Nephron progenitor cell (in vitro differentiated cells): ENCODE measurements around the gene PDIA3.
A peak's percentile ranks its signal among the peaks of the same experiment; 100 is the strongest.
"Not testable (repeated sequence)": the region's sequence is repeated elsewhere in the genome, so short reads cannot be mapped to it uniquely, and the experiment has no call there.

Source experiments
- DNase-seq: peaks from one replicate; pipeline ENCODE4 v3.0.0; 2021
- H3K27ac Mint-ChIP-seq: 2 replicates; pipeline ENCODE4 v1.8.0; 2021; ENCODE audit warnings: mild to moderate bottlenecking, moderate library complexity, mixed read lengths
- H3K27me3 Mint-ChIP-seq: 2 replicates; pipeline ENCODE4 v1.8.0; 2021; ENCODE audit warnings: mild to moderate bottlenecking, low read depth, mixed read lengths; ENCODE audit not compliant: poor library complexity
- H3K36me3 Mint-ChIP-seq: 2 replicates; pipeline ENCODE4 v1.8.0; 2021; ENCODE audit warnings: low read depth, mixed read lengths
- H3K4me1 Mint-ChIP-seq: 2 replicates; pipeline ENCODE4 v1.8.0; 2021; ENCODE audit warnings: mixed read lengths
- H3K4me3 Mint-ChIP-seq: 2 replicates; pipeline ENCODE4 v1.8.0; 2021; ENCODE audit warnings: mild to moderate bottlenecking, moderate library complexity, mixed read lengths
- H3K9me3 Mint-ChIP-seq: 2 replicates; pipeline ENCODE4 v1.8.0; 2021; ENCODE audit warnings: mild to moderate bottlenecking, moderate library complexity, mixed read lengths
- TF ChIP-seq, protein P1 (sequence below): fragments of 200-600 bp; sonication (generic); IDR thresholded peaks from 2 replicates; pipeline ENCODE4 v1.5.0; 2021; ENCODE audit warnings: antibody characterized with exemption

PDIA3 gene

DNA sequence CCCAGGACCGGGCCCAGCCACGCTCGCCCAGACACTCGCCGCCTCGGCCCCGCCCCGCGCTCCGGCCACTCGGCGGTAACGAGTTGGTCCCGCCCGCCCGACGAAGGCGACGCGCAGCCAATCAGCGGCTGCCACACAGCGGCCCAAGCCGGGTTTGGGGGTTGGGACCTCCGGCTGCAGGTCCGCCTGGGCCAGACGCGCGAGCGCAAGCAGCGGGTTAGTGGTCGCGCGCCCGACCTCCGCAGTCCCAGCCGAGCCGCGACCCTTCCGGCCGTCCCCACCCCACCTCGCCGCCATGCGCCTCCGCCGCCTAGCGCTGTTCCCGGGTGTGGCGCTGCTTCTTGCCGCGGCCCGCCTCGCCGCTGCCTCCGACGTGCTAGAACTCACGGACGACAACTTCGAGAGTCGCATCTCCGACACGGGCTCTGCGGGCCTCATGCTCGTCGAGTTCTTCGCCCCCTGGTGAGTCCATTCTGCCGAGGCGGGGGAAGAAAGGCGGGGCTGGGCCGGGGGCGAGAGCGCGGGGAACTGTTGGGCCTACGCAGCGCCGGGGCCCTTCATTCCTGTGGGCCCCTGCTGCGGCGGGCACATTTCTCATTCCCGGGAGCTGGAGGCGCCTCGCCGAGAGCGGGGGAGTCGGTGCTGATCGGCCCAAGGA, at the start of gene PDIA3:
PDIA3 (plus strand) TSS at position 194 of the 658 bp plus-strand sequence; CDS start at position 296, 102 bp downstream.
- Mint-ChIP-seq H3K4me3 (peak within 1 kb of the TSS; percentile 97), H3K4me1 (peaks cover 27% of the 10 kb centered on the region), H3K36me3 (peaks cover 28% of the 10 kb centered on the region), H3K27ac (peak within 1 kb of the TSS; percentile 98), H3K9me3 (peaks cover 17% of the 10 kb centered on the region)
- not testable (repeated sequence) for H3K27me3 Mint-ChIP-seq
- DNase-seq, result peak; percentile 94

GRCh38 chr15:43702174-43702573, 44.1 kb upstream of the PDIA3 start:
- peaks cover 14% of the 10 kb centered on the region for H3K27me3 Mint-ChIP-seq
- no peak for DNase-seq

GRCh38 chr15:43702701-43703424, 43.4 kb upstream of the PDIA3 start:
- Mint-ChIP-seq H3K4me3 (no peak overlapping the region), H3K4me1 (no peaks in the 10 kb centered on the region), H3K36me3 (no peaks in the 10 kb centered on the region), H3K27me3 (peaks cover 14% of the 10 kb centered on the region), H3K9me3 (no peaks in the 10 kb centered on the region), H3K27ac (no peak overlapping the region)
- DNase-seq, result no peak
- TF ChIP-seq, protein P1, sequence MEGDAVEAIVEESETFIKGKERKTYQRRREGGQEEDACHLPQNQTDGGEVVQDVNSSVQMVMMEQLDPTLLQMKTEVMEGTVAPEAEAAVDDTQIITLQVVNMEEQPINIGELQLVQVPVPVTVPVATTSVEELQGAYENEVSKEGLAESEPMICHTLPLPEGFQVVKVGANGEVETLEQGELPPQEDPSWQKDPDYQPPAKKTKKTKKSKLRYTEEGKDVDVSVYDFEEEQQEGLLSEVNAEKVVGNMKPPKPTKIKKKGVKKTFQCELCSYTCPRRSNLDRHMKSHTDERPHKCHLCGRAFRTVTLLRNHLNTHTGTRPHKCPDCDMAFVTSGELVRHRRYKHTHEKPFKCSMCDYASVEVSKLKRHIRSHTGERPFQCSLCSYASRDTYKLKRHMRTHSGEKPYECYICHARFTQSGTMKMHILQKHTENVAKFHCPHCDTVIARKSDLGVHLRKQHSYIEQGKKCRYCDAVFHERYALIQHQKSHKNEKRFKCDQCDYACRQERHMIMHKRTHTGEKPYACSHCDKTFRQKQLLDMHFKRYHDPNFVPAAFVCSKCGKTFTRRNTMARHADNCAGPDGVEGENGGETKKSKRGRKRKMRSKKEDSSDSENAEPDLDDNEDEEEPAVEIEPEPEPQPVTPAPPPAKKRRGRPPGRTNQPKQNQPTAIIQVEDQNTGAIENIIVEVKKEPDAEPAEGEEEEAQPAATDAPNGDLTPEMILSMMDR, result no peak

More at GRCh38 chr15:43702174-43702573, 44.1 kb upstream of the PDIA3 start:
- Mint-ChIP-seq H3K9me3 (no peaks in the 10 kb centered on the region), H3K4me3 (no peak overlapping the region), H3K4me1 (no peaks in the 10 kb centered on the region), H3K27ac (no peak overlapping the region), H3K36me3 (no peaks in the 10 kb centered on the region)
- TF ChIP-seq, protein P1, result no peak

GRCh38 chr15:43710431-43711131, 35.7 kb upstream of the PDIA3 start:
- H3K4me1 Mint-ChIP-seq, H3K27ac Mint-ChIP-seq, H3K4me3 Mint-ChIP-seq, H3K27me3 Mint-ChIP-seq, H3K9me3 Mint-ChIP-seq, H3K36me3 Mint-ChIP-seq, DNase-seq: not testable (repeated sequence)

GRCh38 chr15:43723151-43723550, 23.1 kb upstream of the PDIA3 start:
- H3K27ac Mint-ChIP-seq, result no peak overlapping the region
- no peaks in the 10 kb centered on the region for H3K36me3 Mint-ChIP-seq
- H3K9me3 Mint-ChIP-seq, result no peaks in the 10 kb centered on the region
- H3K27me3 Mint-ChIP-seq, result peaks cover 33% of the 10 kb centered on the region
- DNase-seq, result no peak
- TF ChIP-seq, protein P1, result no peak
- no peaks in the 10 kb centered on the region for H3K4me1 Mint-ChIP-seq
- H3K4me3 Mint-ChIP-seq, result no peak overlapping the region

GRCh38 chr15:43726306-43726705, 19.9 kb upstream of the PDIA3 start:
- H3K27ac Mint-ChIP-seq, H3K4me1 Mint-ChIP-seq, H3K9me3 Mint-ChIP-seq, H3K36me3 Mint-ChIP-seq, DNase-seq, H3K4me3 Mint-ChIP-seq: not testable (repeated sequence)
- peaks cover 30% of the 10 kb centered on the region for H3K27me3 Mint-ChIP-seq

DNA sequence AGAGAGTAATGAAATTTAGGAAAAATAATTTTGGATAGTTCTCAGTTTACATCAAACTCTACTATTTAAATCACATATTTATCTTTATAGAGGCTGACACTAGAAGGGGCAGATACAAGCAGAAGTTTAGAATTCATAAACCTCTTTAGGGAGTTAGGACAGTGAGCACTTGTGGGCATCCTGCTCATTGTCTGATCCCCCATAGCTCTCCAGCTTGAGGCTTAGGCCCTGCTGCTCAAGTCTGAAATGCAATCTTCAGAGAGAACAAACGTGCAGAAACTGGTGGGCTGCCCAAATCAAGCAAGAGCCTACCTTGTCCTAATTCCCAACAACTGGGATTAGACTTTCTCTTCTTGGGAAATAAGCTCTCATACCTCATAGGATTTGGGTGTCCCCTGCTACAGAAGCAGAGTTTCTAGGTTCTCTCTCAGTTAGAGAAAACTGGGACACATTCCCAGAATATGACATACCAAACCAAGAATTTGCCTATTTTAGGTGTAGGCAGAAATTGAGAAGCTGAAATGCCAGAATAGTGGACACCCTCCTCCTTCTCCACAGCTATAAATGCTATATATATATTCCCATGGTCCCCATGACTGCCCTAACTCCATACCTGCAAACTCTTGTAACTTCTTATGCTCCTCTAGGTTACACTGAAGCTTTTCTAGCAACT, 18.0 kb upstream of the PDIA3 start:
- not testable (repeated sequence) for H3K27ac Mint-ChIP-seq, H3K9me3 Mint-ChIP-seq, H3K4me3 Mint-ChIP-seq, H3K36me3 Mint-ChIP-seq, H3K4me1 Mint-ChIP-seq, DNase-seq
- peaks cover 29% of the 10 kb centered on the region for H3K27me3 Mint-ChIP-seq
